GM12891 (cell line): ENCODE results near the gene ACTL6A.
A peak's percentile ranks its signal among the peaks of the same experiment; 100 is the strongest.

Experiments
- DNase-seq: peaks from one replicate; pipeline ENCODE4 v3.0.0; 2011; ENCODE audit warnings: low spot score; ENCODE audit not compliant: insufficient read length
- FAIRE-seq: peaks from 2 replicates; lab custom pipeline; 2011; peaks lifted over from hg19 to GRCh38; lab: Jason Lieb, UNC
- PAX5 ChIP-seq: IDR thresholded peaks from 2 replicates; pipeline ENCODE4 v1.6.1; 2011; ENCODE audit warnings: low read length, moderate library complexity, mild to moderate bottlenecking; ENCODE audit not compliant: insufficient read depth, severe bottlenecking
- POLR2A ChIP-seq: IDR thresholded peaks from 2 replicates; pipeline ENCODE4 v1.6.1; 2011; ENCODE audit warnings: low read depth, low read length, control low read depth
- POLR2AphosphoS5 ChIP-seq: IDR thresholded peaks from 2 replicates; pipeline ENCODE4 v1.6.1; 2011; ENCODE audit warnings: low read depth, low read length, control low read depth
- POU2F2 ChIP-seq: IDR thresholded peaks from 2 replicates; pipeline ENCODE4 v1.6.1; 2011; ENCODE audit warnings: low read depth, mild to moderate bottlenecking, control low read depth, low read length, moderate library complexity
- SPI1 ChIP-seq: IDR thresholded peaks from 2 replicates; pipeline ENCODE4 v1.6.1; 2011; ENCODE audit warnings: low read depth, low read length, control low read depth
- TAF1 ChIP-seq: IDR thresholded peaks from 2 replicates; pipeline ENCODE4 v1.6.1; 2011; ENCODE audit warnings: low read depth, low read length, control low read depth

Gene ACTL6A

DNA sequence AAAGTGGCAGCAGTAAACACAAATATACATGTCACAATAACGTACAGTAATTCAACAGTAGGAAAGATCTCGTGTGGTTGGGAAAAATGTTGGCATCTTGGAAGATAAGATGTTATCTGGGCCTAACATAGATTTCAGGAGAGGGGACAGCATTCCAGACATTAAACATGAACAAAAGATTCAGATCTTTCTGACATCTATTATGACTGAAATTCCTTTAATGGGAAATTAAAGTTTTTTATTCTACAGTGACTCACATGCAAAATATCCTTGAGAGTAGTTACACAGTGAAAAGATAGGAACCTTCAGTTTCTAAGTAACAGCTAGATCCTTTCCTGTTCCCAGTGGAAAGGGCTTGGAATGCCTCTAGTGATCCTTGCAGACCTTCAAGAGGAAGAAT lies 51.1 kb downstream of the ACTL6A start:
- TF ChIP-seq POLR2AphosphoS5, result no peak
- TF ChIP-seq PAX5, result no peak
- TF ChIP-seq TAF1, result no peak
- TF ChIP-seq POU2F2, result no peak
- TF ChIP-seq POLR2A, result no peak
- no peak for TF ChIP-seq SPI1
- FAIRE-seq (no peak), DNase-seq (no peak)

DNA sequence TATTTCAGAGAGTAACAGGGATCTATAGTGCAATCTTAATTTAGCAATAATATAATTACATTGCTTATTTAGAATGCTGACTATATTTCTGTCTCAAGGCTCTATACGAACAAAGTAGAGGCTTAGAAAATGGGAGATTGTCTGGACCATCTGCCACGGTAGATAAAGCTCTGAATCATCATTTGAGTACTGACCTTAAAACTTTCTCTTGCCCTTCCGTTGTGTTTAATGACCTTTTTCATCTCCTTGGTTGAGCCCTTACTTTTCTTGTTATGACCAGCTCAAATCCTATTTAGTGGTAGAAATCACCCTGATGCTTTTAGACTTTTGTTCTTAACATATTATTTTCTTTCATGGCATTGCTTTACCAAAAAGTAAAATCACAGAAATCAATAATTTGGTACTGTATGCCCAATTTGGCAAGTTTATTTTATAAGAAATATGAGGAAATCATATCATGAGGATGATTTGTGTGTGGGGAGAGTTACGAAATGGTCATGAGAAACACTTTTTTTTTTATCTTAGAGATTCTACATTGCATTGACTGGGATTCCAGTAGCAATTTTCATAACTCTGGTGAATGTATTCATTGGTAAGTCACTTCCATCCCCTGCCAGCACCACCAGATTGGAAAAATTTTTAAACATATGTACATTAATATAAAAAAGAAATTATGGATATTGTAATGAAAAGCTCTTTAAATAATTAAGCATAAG lies 52.9 kb downstream of the ACTL6A start:
- no peak for TF ChIP-seq SPI1
- no peak for TF ChIP-seq PAX5
- TF ChIP-seq POU2F2, result no peak
- TF ChIP-seq TAF1, result no peak
- no peak for TF ChIP-seq POLR2A
- TF ChIP-seq POLR2AphosphoS5, result no peak
- DNase-seq, result no peak
- peak; percentile 33 for FAIRE-seq

DNA sequence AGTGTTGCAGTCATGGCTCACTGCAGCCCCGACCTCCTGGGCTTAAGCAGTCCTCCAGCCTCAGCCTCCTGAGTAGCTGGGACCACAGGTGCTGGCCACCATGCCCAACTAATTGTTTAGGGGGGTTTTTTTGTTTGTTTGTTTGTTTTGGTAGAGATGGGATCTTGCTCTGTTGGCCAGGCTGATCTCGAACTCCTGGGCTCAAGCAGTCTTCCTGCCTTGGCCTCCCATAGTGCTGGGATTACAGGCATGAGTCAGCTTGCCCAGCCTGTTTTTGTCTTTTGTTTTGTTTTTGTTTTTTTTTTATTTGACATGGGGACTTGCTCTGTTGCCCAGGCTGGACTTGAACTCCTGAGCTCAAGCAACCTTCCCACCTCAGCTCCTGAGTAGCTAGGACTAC lies 59.3 kb downstream of the ACTL6A start:
- TF ChIP-seq TAF1 (no peak), PAX5 (no peak), SPI1 (no peak), POLR2AphosphoS5 (no peak), POU2F2 (no peak), POLR2A (no peak)
- no peak for FAIRE-seq
- no peak for DNase-seq

DNA sequence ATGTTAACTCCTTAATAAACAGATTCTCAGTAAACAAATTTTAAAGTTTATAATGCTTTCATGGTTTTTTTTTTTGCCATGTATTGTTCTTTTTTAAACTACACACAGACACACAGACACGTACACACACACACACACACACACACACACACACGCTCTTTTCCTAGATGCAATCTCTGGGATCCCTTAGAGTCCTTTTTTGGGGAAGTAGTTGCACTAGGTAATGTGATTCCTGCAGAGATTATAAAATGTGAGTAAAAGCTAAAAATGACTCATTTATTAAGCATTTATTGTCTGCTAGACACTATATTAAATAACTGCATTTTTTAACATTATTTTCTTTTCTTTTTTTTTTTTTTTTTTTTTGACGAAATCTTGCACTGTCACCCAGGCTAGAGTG lies 61.7 kb downstream of the ACTL6A start:
- TF ChIP-seq POU2F2 (no peak), POLR2A (no peak), POLR2AphosphoS5 (no peak), SPI1 (no peak), TAF1 (no peak)
- DNase-seq (no peak), FAIRE-seq (no peak)

DNA sequence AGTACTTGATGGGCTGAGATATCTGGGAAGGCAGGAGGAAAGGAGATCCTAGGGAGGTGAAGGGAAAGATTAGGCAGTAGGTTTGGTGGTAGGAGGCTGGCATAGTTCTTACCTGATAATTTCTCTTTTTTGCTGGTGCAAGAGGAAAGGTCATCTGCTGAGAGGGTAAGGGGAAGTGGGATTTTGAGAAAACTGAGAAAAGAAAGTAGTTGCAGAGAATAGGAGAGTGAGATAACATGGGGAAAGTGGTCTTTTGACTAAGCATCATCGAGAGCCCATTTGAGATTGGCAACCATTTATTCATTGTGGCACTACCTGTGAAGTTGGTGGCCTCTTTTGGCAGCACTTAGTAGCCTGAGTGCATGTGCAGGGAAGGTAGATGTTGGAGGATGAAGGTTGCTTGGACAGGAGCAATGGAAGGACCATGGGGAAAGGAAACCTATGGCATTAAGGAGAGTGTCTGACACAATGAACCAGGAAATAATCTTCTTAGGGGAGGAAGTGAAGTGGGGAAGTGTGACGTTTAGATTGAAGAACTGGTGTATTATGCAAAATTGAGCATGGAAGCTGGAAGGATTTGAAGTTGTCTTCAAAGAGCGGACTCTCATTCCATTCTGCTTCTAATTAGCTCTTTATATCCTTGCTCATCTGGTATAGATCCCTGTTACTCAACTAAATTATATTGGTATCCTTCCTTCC lies 68.2 kb downstream of the ACTL6A start:
- no peak for FAIRE-seq
- DNase-seq, result no peak
- TF ChIP-seq SPI1 (peak; percentile 75), POLR2AphosphoS5 (no peak), POLR2A (no peak), PAX5 (no peak), TAF1 (no peak)
